Limb (tissue), 2 donors: ENCODE results near the gene SZRD1.

ENCODE experiments used
- DNase-seq, 2 donors: peaks; one replicate each; pipeline ENCODE4 v3.0.0-alpha.2; 2016; ENCODE audit errors: extremely low spot score in 2 of 2

The SZRD1 gene

GRCh38 chr1:16436946-16437474, 70.0 kb downstream of the SZRD1 start, which contains the start of gene SPATA21:
Gene SPATA21, minus strand, starts transcription at chr1:16437424. Its CDS starts 6,053 bp downstream, at chr1:16431371.
- DNase-seq: no peak

DNA sequence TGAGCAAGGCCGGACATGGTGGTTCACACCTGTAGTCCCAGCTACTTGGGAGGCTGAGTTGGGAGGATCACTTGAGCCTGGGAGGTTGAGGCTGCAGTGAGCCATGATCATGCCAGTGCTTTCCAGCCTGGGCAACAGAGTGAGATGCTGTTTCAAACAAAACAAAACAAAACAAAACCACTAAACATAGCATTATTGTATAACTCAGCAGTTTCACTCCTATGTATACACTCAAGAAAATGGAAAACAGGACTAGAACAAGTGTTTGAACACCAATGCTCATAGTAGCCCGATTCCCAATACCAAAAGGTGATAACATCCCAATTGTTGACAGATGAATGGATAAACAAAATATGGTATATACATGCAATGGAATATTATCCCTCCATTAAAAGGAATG, 71.5 kb downstream of the SZRD1 start:
- no peak for DNase-seq

DNA sequence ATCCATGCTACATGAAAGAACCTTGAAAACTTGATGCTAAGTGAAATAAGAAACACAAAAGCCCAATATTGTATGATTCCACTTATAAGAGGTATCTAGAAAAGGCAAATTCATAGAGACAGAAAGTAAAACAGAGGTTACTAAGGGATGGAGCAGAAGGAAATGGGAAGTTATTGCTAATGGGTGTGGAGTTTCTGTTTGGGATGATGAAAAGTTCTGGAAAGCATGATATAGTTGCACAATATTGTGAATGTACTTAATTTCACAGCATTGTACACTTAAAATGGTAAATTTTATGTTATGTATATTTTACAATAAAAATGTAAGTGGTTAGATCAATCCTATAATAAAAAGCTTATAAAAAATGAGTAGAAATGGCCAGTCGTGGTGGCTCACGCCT, 71.9 kb downstream of the SZRD1 start:
- DNase-seq: no peak

DNA sequence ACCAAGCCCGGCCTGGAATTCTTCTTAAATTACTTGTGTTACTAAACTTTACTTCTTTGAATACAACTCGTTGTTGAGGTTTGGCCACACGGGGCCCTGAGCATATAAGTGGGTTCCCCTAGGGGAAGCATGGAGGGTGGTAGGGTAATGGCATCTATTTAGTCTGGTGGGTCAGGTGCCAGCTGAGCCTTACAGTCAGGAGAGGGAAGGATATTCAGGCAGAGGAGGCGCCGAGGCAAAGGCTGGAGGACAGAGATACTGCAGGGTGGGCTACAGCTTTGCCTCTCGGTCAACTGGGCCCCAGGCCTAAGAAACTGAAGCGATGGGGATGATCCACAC, 73.1 kb downstream of the SZRD1 start:
- DNase-seq: no peak

- peak; percentile 95 to 97 for DNase-seq
These were observed 73.6 kb downstream of the SZRD1 start, which contains the start of gene NECAP2 for GRCh38 chr1:16440470-16441281. Gene NECAP2, plus strand, starts transcription at chr1:16440724. Its CDS starts 38 bp downstream, at chr1:16440762.

GRCh38 chr1:16441282-16441665, 74.2 kb downstream of the SZRD1 start:
- no peak for DNase-seq

- no peak for DNase-seq
These were observed 75.2 kb downstream of the SZRD1 start for GRCh38 chr1:16442265-16442664.

GRCh38 chr1:16442941-16443340, 75.9 kb downstream of the SZRD1 start:
- DNase-seq: no peak

GRCh38 chr1:16443975-16444770, 77.1 kb downstream of the SZRD1 start:
- DNase-seq: no peak

- no peak for DNase-seq
These were observed 78.0 kb downstream of the SZRD1 start for GRCh38 chr1:16445052-16445451.

GRCh38 chr1:16446116-16446515, 79.1 kb downstream of the SZRD1 start:
- no peak for DNase-seq

- DNase-seq: no peak
These were observed 80.6 kb downstream of the SZRD1 start for GRCh38 chr1:16447641-16448040.
